HG03378 (cell line): Measurements from ENCODE around the gene NAALADL2.
"Not testable (repeated sequence)": the region's sequence is repeated elsewhere in the genome, so short reads cannot be mapped to it uniquely, and the experiment has no call there.

ENCODE experiments used
- ATAC-seq: cut with Tn5 transposase; IDR thresholded peaks from one replicate; pipeline ENCODE4 v1.9.1; 2021; ENCODE audit warnings: mild to moderate bottlenecking, moderate library complexity; ENCODE audit not compliant: unreplicated experiment

Gene NAALADL2

GRCh38 chr3:175248832-175249231 lies 389.7 kb downstream of the NAALADL2 start:
- no peak for ATAC-seq

DNA sequence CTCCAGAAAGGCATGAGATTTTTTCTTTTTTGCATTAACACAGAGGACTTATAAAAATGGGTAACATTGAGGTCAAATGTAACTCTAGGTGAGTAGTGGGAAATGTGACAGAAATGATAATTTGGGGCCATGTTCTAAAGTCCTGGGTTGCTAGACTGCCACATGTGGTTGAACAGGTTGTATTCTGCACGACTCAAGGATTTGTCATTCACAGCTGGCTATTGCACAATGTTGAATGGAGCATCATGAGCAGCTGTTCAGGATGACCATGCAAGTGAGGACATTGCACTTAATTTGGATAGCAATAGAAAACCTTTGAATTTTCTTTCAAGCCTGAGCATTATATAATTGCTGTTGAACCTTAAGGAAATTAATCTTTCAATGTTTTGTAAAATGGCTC lies 396.6 kb downstream of the NAALADL2 start:
- no peak for ATAC-seq

DNA sequence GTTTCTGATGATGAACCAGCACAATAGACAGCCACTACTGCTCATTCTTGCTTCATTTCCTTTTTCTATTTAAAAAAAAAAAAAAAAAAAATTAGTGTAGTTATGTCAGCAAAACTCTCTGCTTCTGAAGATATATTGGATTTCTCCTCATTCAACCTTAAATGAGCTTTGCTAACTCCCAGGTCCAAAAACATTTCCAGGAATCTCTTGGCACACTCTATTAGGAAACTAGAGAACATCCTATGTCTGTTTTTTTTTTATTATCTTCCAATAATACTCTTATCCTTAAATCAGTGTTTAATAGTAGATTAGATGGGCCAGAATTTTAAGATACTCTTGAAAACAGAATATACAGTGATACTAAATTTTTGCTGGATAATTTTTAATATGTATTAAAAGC lies 398.0 kb downstream of the NAALADL2 start:
- no peak for ATAC-seq

DNA sequence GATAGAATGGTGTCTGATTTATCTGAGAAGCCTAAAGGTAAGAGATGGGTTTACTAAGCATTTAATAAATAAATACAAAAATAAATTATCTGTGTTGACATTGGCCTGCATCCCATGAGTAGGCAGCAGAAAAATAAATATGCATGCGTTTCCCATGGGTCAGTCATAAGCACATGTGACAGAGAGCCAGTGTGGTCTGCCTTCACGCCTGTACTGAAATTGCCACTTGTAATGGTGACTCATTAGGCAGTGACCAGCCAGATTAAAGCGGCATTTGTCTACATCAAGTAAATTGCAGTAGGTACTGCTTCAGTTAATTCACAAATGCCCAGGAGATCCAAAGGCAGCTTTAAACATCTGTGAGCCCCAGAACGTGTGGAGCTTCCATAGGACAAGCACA lies 399.6 kb downstream of the NAALADL2 start:
- no peak for ATAC-seq

- ATAC-seq, result no peak
Observed at GRCh38 chr3:175260145-175260794, 401.1 kb downstream of the NAALADL2 start.

- no peak for ATAC-seq
Observed at GRCh38 chr3:175266478-175266877, 407.3 kb downstream of the NAALADL2 start.

DNA sequence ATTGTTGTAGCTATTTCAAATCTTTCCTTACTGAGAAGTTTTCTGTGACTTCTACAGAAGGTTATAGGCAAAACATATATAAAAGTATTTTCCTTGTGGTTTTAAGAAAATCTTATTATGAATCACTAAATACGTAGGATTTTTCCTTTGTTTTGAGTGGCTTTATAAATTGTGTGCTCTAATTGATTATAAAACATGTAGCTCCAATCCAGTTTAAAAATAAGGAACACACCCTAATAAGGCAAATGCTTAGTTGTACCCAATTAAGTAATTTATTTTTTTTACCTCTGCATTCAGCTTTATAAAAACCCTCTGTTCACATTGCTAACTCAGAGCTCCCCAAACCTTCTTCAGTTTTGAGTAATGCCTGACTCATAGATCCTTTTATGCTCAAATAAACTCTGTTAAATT lies 408.0 kb downstream of the NAALADL2 start:
- no peak for ATAC-seq

GRCh38 chr3:175267561-175267960 lies 408.4 kb downstream of the NAALADL2 start:
- no peak for ATAC-seq

DNA sequence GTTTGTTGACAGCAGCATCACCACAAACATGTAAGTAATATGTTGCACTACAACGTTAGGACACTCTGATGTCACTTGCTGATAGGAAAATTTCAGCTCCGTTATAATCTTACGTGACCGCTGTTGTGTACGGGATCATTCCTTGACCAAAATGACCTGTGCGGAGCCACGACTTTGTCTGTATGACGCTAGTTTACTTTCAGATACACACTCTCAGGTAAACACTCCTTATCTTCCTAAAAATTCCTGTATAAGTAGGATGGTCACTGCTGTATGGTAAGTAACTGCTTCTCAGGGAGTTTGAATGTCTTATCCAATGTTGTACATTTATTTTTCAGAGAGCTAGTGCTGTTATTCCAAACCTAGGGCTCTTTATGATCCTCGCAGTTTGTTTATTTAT lies 410.3 kb downstream of the NAALADL2 start:
- no peak for ATAC-seq

DNA sequence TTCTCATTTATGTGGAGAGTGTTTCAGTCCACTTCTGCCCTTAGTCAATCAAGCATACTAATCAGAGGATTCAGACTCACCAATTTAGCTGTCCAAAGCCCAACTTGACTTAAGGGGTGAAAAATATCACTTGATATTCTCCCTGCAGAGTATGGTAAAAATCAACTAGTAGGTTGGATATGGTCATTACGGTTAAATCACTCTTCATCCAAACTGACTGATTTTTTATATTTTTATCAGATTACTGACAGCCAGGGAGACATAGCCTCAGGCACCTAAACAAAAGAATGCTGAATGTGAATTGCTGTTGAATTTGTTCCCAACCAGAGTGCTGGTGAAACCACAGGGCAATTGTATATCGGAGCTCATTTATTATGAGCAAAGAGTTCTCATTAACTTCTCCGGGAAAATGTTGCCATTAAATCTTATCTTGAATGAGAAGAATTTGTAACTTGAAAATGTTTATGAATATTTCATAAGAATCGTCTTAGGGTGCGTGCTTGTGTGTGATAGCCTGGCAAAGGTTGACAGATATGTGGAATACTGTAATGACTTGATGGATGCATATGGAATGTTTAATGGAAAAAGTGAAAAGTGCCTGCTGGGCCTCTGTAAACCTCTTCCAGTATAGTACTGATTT lies 411.2 kb downstream of the NAALADL2 start:
- no peak for ATAC-seq

DNA sequence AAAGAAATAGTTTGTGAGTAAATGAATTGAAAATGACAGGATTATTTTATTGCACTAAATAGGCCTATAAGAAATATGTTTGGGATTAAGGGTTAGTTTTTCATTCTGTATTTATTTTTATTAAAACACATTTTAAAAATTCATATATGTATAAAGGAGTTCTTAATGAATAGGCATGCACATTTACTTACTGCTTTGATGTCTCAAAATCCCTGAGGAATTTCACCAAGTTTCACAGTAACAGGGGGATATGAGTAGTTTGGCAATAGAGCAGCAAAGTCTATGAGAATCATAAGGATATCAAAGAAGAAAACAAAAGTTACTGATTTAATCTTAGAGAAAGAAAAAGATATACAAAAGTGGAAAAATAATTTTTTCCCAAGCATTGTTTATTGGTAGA lies 411.7 kb downstream of the NAALADL2 start:
- no peak for ATAC-seq

GRCh38 chr3:175271465-175271864 lies 412.3 kb downstream of the NAALADL2 start:
- ATAC-seq, result not testable (repeated sequence)

- ATAC-seq, result no peak
Observed at GRCh38 chr3:175272392-175272791, 413.3 kb downstream of the NAALADL2 start.

DNA sequence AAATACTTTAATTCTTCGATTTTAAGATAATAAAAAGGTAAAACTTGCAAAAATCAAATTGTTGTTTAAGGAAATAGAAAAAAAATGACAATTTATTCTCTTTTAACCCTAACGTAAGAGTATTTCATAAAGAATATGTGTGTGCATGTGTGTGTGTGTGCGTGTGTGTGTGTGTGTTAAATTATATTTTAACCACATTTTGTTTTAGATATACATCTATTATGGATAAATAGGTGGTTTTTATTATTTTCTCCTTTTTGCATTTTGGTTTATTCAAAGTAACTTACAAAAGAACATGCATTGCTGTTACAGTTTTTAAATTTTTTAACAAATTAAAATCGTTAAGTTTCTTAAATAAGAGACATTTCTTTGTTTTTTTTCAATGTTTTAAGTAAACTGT lies 414.4 kb downstream of the NAALADL2 start:
- ATAC-seq, result no peak

DNA sequence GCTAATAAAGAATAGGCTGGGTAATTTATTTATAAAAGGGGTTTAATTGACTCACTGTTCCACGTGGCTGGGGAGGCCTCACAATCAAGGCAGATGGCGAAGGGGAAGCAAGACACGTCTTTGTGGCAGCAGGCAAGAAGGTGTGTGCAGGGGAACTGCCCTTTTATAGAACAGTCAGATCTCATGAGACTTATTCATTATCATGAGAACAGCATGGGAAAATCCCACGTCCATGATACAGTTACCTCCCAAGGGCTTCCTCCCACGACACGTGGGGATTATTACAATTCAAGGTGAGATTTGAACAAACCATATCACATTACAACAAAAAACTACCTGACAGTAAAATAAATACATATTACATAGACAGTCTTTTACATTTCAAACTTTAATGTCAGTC lies 414.9 kb downstream of the NAALADL2 start:
- ATAC-seq, result peak; percentile 58

GRCh38 chr3:175274474-175275218 lies 415.5 kb downstream of the NAALADL2 start:
- ATAC-seq, result peak; percentile 56

GRCh38 chr3:175278680-175279079 lies 419.5 kb downstream of the NAALADL2 start:
- no peak for ATAC-seq

DNA sequence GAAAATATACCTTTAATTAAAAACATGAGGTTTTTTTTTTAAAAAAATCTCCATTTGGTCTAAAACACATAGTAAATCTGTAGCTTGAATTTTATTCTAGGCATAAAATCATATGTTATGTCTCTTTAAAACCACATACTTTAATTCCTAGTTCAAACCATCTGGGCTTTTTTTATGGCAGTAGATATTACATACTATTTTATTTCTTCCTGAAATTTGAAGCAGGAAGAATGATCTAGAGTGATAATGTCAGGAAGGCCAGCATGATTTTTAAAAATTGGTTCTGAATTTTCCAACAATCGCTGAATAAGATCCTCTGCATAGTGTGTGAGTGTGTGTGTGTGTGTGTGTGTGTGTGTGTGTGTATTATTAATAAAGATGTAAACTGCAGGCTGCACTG lies 420.3 kb downstream of the NAALADL2 start:
- ATAC-seq, result no peak

GRCh38 chr3:175279911-175280310 lies 420.8 kb downstream of the NAALADL2 start:
- no peak for ATAC-seq

- peak; percentile 97 for ATAC-seq
Observed at GRCh38 chr3:175287361-175287963, 428.3 kb downstream of the NAALADL2 start.

DNA sequence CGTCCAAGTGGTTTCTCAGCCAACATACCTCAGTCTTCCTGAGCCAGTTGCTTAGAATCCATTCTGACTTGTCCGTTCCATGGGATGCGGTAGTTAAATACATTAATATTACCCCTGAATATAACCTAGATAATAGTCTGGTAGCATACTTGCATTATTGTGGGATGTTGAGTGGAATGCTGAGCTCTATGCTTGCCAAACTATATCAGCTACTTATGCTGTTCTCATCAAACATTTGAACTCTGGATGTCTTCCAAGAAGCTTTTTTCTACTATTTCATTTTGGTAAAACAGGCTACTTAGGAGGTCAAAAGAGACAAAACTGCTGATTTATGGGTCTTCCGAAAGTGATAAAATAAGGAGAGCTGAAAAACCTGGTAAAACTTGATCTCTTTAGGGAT lies 429.5 kb downstream of the NAALADL2 start:
- no peak for ATAC-seq

- ATAC-seq, result no peak
Observed at GRCh38 chr3:175294793-175295192, 435.7 kb downstream of the NAALADL2 start.
